HG03432 (cell line): ENCODE data around the gene SPDYE4.
"Not testable (repeated sequence)": the region's sequence is repeated elsewhere in the genome, so short reads cannot be mapped to it uniquely, and the experiment has no call there.

Source experiments
- ATAC-seq: cut with Tn5 transposase; IDR thresholded peaks from one replicate; pipeline ENCODE4 v1.9.1; 2021; ENCODE audit warnings: mild to moderate bottlenecking, moderate library complexity; ENCODE audit not compliant: unreplicated experiment

SPDYE4 gene

GRCh38 chr17:8758137-8758596, at the start of gene SPDYE4:
Gene SPDYE4, minus strand, starts transcription at chr17:8758546. Its CDS starts 164 bp downstream, at chr17:8758382.
- ATAC-seq: no peak

- ATAC-seq: peak; percentile 87
These were observed 48.7 kb upstream of the SPDYE4 start for GRCh38 chr17:8806926-8807550.

GRCh38 chr17:8806253-8806925, 48.0 kb upstream of the SPDYE4 start:
- ATAC-seq: no peak

GRCh38 chr17:8805396-8805795, 47.0 kb upstream of the SPDYE4 start:
- ATAC-seq: not testable (repeated sequence)

- ATAC-seq: no peak
These were observed 45.4 kb upstream of the SPDYE4 start for GRCh38 chr17:8803531-8804420.

- ATAC-seq: no peak
These were observed 42.9 kb upstream of the SPDYE4 start for GRCh38 chr17:8801135-8801840.

GRCh38 chr17:8800656-8801055, 42.3 kb upstream of the SPDYE4 start:
- ATAC-seq: no peak

- ATAC-seq: no peak
These were observed 41.3 kb upstream of the SPDYE4 start for GRCh38 chr17:8799570-8800212.

GRCh38 chr17:8798846-8799569, 40.7 kb upstream of the SPDYE4 start, which contains the start of gene MFSD6L:
Gene MFSD6L, minus strand, starts transcription at chr17:8799365. Its CDS starts 245 bp downstream, at chr17:8799120.
- no peak for ATAC-seq

GRCh38 chr17:8798176-8798845, 40.0 kb upstream of the SPDYE4 start:
- no peak for ATAC-seq

- no peak for ATAC-seq
These were observed 39.4 kb upstream of the SPDYE4 start for GRCh38 chr17:8797621-8798175.

GRCh38 chr17:8794636-8795035, 36.3 kb upstream of the SPDYE4 start:
- ATAC-seq: no peak

- ATAC-seq: no peak
These were observed 35.3 kb upstream of the SPDYE4 start for GRCh38 chr17:8793649-8794048.

- no peak for ATAC-seq
These were observed 34.3 kb upstream of the SPDYE4 start for GRCh38 chr17:8792646-8793045.

GRCh38 chr17:8791910-8792270, 33.5 kb upstream of the SPDYE4 start:
- no peak for ATAC-seq

GRCh38 chr17:8791248-8791909, 33.0 kb upstream of the SPDYE4 start:
- ATAC-seq: no peak

- ATAC-seq: no peak
These were observed 31.4 kb upstream of the SPDYE4 start for GRCh38 chr17:8789743-8790142.

GRCh38 chr17:8788998-8789397, 30.7 kb upstream of the SPDYE4 start:
- ATAC-seq: no peak
